MM.1S (cell line): ENCODE data around the gene LRRC15.

Source experiments
- EZH2 ChIP-seq: fragments of 300-600 bp; sonication (generic); optimal IDR thresholded peaks from 2 replicates; pipeline ENCODE3; 2017; ENCODE audit warnings: low read depth, mild to moderate bottlenecking, antibody characterized with exemption, low read length, mixed read lengths
- TF ChIP-seq, protein P1 (sequence below): fragments of 300-600 bp; sonication (generic); IDR thresholded peaks from 2 replicates; pipeline ENCODE4 v1.5.1; 2016; ENCODE audit warnings: antibody characterized with exemption, low read length, mixed read lengths

DNA sequence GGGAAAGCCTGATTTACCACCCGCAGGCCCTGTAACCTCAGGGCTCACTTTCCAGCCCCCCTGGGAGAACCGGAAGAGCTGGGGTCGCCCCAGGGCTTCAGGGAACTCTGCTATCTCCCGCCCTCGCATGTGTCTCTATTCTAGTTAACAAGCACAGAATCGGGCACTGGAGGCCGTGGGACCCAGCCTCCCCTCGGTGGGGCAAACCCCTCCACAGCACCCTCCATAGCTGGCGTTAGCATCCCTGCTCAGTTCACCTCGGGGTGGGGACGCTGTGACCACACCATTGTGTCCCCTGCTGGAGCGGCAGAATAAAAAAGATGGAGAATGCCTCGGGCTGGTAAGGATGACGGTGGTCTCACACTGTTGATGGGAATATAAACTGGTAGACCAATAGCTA lies 3.5 kb upstream of the LRRC15 start:
- TF ChIP-seq, protein P1, sequence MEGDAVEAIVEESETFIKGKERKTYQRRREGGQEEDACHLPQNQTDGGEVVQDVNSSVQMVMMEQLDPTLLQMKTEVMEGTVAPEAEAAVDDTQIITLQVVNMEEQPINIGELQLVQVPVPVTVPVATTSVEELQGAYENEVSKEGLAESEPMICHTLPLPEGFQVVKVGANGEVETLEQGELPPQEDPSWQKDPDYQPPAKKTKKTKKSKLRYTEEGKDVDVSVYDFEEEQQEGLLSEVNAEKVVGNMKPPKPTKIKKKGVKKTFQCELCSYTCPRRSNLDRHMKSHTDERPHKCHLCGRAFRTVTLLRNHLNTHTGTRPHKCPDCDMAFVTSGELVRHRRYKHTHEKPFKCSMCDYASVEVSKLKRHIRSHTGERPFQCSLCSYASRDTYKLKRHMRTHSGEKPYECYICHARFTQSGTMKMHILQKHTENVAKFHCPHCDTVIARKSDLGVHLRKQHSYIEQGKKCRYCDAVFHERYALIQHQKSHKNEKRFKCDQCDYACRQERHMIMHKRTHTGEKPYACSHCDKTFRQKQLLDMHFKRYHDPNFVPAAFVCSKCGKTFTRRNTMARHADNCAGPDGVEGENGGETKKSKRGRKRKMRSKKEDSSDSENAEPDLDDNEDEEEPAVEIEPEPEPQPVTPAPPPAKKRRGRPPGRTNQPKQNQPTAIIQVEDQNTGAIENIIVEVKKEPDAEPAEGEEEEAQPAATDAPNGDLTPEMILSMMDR = no peak
- TF ChIP-seq EZH2 = no peak
